GM18951 (cell line): ENCODE results near the gene EQTN.
"Not testable (repeated sequence)": the region's sequence is repeated elsewhere in the genome, so short reads cannot be mapped to it uniquely, and the experiment has no call there.

Source experiments
- POLR2A ChIP-seq: IDR thresholded peaks from 4 replicates; pipeline ENCODE4 v1.6.1; 2011; ENCODE audit warnings: mild to moderate bottlenecking; ENCODE audit not compliant: insufficient read length, insufficient read depth; ENCODE audit errors: extremely low read depth
- in situ Hi-C: fragments of 300-500 bp; cut with MboI; formaldehyde crosslinking; loops from one replicate; pipeline ENCODE4 v1.12.0; 2022; ENCODE audit warnings: low sequenced_read_pairs, mixed read lengths, inconsistent platforms; ENCODE audit not compliant: unreplicated experiment

EQTN gene

GRCh38 chr9:27280860-27281259 is 16.1 kb downstream of the EQTN start:
- no peak for TF ChIP-seq POLR2A
- in situ Hi-C loops: loop anchor here (25.0 kb wide), 1 partner anchor 244 kb away; no protein-coding TSS in a partner anchor

DNA sequence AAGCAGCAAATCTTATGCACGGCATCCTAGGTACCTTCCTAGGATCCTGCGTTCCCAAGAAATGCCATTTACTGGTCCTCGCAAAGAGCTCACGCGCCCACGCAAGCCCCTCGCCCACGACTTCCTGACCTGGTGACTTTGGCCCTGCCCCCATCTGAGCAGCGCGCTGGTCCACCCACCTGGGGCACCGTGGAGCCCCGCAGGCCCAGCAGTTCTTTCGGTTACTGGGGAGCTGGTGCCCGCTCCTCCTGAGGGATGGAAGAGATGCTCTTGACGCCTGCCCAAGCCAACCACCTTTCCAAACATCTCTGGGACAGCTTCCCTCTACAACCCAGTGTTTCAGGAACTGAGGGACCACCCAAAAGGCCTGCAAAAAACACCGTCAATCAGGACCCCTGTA is 16.7 kb downstream of the EQTN start:
- TF ChIP-seq POLR2A: no peak
- in situ Hi-C loops: loop anchor here (25.0 kb wide), 1 partner anchor 243 kb away; no protein-coding TSS in a partner anchor

DNA sequence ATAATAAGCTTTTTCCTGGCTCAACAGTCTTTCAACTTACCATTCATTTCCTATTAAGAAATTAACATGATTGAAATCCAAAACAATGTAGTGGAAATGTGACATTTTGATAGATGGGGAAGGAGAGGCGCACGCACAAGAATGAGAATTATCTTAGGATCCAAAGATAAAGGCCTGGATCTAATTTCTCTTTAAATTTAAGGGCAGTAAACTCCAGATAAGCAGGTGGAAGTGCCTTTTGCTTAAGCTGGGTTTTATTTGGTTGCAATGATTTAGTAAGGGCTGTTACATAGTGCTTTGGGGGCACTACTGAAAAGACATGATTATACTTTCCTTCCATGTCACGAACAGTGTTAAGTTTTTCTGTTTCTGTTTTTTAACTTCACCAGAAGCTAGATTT is 17.3 kb downstream of the EQTN start:
- TF ChIP-seq POLR2A: no peak
- in situ Hi-C loops: loop anchor here (25.0 kb wide), 1 partner anchor 242 kb away; no protein-coding TSS in a partner anchor

- in situ Hi-C loops: loop anchor here (25.0 kb wide), 1 partner anchor 241 kb away; no protein-coding TSS in a partner anchor
- TF ChIP-seq POLR2A: no peak
Measured at GRCh38 chr9:27278374-27278773, 18.6 kb downstream of the EQTN start.

- TF ChIP-seq POLR2A: no peak
- in situ Hi-C loops: loop anchor here (25.0 kb wide), 1 partner anchor 239 kb away; no protein-coding TSS in a partner anchor
Measured at GRCh38 chr9:27276193-27277030, 20.5 kb downstream of the EQTN start.

- in situ Hi-C loops: no loop called here
- no peak for TF ChIP-seq POLR2A
Measured at GRCh38 chr9:27273186-27273585, 23.8 kb downstream of the EQTN start.

DNA sequence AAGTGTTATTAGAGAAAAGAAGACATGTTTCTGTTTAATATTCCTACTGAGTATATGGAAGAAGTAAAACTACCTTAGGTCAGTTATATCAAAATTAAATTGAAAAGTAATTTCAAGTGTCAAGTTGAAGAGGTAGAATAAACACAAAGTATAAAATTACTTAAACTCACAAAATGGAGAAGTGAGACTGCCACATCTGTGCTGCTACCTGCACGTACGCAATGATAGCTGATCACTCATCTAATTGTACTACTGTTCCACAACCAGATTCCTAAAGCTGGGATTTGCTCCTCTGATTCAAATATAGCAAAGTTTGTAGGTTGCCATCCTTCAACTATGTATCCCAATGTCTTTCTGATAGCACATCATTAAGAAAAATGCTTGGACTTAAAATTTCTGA is 24.8 kb downstream of the EQTN start:
- in situ Hi-C loops: no loop called here
- no peak for TF ChIP-seq POLR2A

DNA sequence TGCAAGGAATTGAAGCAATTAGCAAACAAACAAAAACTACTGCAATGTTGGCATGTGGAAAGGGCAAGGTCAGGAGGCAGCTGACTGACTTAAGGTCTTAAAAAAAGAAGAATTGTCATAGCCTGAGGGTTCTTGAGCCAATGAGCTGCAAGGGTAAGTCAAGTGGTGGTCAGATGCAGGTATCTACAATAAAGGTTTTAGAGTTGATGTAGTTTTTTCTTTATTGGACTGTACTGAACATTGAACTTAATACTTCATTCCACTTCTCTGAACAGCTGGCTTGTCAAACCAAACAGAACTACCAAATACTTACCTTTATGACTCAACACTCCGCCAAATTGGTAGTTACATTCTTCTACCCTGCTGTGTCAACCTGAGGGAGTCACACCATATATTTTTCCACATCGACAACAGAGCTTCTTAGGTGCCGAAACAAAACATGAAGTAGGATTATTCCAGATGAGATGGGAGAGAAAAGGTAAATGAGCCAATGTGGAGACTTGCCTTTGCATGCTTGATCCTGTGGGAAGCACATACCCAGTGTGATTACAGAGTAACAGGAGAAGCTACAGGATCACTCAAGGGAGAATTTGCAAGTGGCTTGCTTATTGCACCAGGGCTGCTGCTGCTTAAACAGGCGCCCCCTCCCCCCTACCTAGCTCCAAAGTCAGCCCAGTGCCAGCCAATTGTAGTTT is 35.3 kb downstream of the EQTN start:
- in situ Hi-C loops: no loop called here
- no peak for TF ChIP-seq POLR2A

GRCh38 chr9:27260789-27261516 is 36.0 kb downstream of the EQTN start:
- in situ Hi-C loops: no loop called here
- TF ChIP-seq POLR2A: no peak

DNA sequence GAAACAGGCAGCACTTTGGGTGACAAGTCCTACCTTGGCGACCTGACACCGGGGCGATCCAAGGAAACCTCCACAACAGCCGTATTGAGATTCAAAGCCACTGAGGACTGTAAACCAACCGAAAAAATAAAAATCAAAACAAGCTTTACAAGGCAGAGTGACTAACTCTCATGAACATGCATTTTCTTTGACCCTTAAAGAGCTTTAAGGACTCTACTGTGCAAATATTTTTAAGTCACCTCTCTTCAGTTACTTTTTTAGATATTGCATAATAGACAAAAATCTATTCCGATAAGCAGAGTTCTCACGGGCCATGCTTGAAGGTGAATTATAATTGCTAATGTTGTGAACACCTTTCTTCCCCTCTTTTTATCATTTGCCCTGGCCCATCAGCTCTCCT is 38.3 kb downstream of the EQTN start:
- in situ Hi-C loops: no loop called here

DNA sequence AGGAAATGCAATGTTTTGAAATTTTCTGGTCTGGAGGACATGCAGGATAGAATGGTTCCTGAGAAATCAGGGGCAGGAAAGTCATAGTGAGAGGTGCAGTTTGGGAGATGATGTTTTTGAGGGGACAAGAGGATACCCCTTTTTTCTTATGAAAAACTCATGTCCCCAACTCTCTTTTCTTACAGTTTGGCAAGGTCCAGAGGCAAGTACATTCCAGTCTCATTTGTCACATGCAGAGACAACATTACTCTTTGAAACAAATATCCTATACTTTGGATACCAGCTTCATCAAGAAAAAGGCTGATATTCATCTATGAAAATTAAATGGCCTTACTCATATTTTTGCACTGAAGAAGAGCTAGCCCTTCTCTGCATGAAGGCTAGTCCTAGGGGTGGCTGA is 48.2 kb downstream of the EQTN start:
- no peak for TF ChIP-seq POLR2A
- in situ Hi-C loops: no loop called here

More for the DNA sequence above, 38.3 kb downstream of the EQTN start:
- no peak for TF ChIP-seq POLR2A

DNA sequence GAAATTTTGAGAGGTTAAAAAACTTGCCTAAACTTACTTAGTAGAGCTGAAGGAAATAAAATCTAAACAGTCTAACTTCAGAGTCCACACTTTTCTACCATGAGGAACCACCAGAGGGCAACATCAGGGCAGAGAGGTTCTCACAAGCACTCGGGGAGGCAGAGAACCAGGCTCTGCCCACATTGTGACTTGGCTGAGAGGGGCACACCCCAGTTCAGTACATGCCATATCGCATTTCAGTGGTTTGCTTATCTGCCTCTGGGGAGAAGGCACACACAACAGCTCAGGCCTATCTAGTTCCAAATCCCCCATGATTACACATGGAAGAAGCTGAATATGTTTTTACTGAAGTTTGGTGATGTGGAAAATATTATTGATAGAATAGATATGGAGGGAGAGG is 49.2 kb downstream of the EQTN start:
- TF ChIP-seq POLR2A: no peak
- in situ Hi-C loops: no loop called here

DNA sequence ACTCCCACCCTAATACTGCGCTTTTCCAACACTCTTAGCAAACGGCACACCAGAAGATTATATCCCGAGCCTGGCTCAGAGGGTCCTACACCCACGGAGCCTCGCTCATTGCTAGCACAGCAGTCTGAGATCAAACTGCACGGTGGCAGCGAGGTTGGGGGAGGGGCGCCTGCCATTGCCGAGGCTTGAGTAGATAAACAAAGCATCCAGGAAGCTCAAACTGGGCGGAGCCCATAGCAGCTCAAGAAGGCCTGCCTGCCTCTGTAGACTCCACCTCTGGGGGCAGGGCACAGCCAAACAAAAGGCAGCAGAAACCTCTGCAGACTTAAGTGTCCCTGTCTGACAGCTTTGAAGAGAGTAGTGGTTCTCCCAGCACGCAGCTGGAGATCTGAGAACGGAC is 57.3 kb downstream of the EQTN start:
- in situ Hi-C loops: not testable (repeated sequence)
